ENCODE data around the gene TMOD3. TPM values are rescaled to one million over a fixed set of nuclear protein-coding genes. Genes with fewer than 3 reads are reported as not detected.

The TMOD3 gene
- total RNA-seq, 6 experiments from 2014 or later = 15.0 to 32.2 (median 20.6) TPM

DNA sequence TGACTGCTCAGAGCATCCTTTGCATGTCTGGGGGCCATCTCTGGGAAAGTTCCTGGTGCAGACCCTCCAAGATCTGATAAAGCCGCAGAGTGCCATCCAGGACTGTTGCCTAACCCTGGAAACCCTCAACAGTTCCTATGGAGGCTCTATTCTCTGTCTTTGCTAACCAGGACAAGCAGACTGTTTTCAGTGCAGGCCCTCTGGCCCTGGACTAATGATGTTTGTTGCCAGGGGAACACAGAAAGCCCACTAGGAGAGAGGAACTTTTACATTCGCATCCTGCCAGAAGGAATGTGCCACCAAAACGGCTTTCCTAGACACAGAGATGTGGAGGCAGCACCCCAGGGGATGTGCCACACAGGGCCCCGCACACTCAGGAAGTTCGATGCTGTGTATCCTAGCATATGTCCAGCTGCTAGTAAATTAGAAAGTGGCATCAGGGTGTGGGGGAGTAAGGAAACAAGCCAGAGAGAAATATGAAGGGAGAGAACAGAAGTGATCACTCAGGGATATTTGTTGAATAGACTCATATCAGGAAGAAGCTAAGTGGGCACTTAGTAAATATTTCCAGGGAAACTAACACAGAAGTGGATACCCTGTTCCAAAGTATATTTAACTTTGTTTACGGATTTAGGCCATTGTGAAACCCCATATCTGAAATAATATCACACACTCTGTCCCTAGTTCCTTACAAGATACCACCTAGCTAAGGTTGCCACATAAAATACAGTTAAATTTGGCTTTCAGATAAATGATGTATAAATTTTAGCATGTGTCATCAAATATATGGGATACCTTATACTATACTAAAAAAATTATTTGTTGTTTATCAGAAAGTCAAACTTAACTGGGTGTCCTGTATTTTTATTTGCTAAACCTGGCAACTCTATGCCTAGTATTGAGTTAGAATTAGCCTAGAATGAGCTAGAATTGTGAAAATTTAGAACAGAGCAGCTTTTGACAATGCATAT, 29.9 kb upstream of the TMOD3 start:
- Histone ChIP-seq H3K36me3 (no peaks in the 10 kb centered on the region), H3K4me1 (no peaks in the 10 kb centered on the region), H3K9me3 (no peaks in the 10 kb centered on the region), H3K27me3 (no peaks in the 10 kb centered on the region), H3K27ac (no peak overlapping the region), H3K4me3 (no peak overlapping the region)
- WGBS (ENCODE audit: insufficient coverage, low coverage, low lambda C conversion rate, missing lambda C conversion rate) = 75% methylated on average over 5 of the region's 6 CpGs
- intact Hi-C loops (cut with DNase I) = no loop called here
- TF ChIP-seq, protein P1, sequence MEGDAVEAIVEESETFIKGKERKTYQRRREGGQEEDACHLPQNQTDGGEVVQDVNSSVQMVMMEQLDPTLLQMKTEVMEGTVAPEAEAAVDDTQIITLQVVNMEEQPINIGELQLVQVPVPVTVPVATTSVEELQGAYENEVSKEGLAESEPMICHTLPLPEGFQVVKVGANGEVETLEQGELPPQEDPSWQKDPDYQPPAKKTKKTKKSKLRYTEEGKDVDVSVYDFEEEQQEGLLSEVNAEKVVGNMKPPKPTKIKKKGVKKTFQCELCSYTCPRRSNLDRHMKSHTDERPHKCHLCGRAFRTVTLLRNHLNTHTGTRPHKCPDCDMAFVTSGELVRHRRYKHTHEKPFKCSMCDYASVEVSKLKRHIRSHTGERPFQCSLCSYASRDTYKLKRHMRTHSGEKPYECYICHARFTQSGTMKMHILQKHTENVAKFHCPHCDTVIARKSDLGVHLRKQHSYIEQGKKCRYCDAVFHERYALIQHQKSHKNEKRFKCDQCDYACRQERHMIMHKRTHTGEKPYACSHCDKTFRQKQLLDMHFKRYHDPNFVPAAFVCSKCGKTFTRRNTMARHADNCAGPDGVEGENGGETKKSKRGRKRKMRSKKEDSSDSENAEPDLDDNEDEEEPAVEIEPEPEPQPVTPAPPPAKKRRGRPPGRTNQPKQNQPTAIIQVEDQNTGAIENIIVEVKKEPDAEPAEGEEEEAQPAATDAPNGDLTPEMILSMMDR (IDR thresholded peaks at IDR 0.05) = no peak
- DNase-seq (no peak), ATAC-seq (no peak)

DNA sequence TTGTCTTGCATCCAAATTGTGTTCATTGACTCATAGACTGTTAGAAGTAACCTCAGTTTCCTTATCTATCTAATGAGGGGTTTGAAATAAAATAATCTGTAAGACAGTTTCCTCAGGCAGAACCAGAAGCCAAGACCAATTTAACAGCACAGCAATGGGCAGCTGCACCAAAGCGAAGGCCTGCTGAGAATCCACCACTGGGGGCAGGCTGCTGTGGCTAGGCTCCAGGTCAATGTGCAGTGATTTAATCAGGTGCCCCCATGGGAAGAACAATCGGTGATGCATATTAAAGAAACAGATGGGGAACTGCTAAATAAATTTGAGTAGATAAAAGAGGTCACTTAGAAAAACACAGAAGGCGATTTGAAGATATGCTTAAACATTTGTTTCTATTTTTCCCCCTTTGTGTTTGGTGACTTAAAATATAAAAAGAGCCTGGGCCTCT, 28.0 kb upstream of the TMOD3 start:
- Histone ChIP-seq H3K9me3 (no peaks in the 10 kb centered on the region), H3K4me1 (no peaks in the 10 kb centered on the region), H3K27me3 (no peaks in the 10 kb centered on the region), H3K4me3 (no peak overlapping the region), H3K36me3 (no peaks in the 10 kb centered on the region), H3K27ac (no peak overlapping the region)
- peak; percentile 74 to 87 (median 82) for ATAC-seq
- peak in 2 of 3 donors; percentile 41 to 54 for DNase-seq
- intact Hi-C loops (cut with DNase I) = no loop called here
- 36% methylated on average over 3 of the region's 3 CpGs for WGBS (ENCODE audit: insufficient coverage, low coverage, low lambda C conversion rate, missing lambda C conversion rate)
- TF ChIP-seq POLR2A (IDR thresholded peaks at IDR 0.05) = no peak
- TF ChIP-seq, protein P1 (IDR thresholded peaks at IDR 0.05) = peak; percentile 40 to 62 (median 60)

DNA sequence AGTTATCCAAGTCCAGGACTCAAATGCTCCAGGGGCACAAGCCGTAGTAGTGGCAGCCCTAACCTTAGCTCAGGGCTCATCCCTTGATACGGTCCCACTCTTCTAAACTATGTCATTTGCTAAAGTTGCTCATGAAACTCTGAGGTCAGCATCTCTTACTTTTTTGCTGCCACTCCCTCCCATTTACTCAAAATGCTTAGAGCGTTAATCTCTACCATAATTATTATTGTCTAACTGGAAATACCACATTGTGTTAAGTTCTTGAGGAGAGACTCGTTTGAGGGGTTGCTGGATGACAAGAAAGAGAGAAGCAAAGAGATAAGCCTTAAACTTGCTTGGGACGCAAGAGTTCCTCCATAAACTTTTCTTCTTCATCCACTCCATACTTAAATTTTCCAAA, 26.9 kb upstream of the TMOD3 start:
- no peaks in the 10 kb centered on the region for H3K9me3 ChIP-seq
- H3K27me3 ChIP-seq = no peaks in the 10 kb centered on the region
- WGBS (ENCODE audit: insufficient coverage, low coverage, low lambda C conversion rate, missing lambda C conversion rate) = 79% methylated on average over 4 of the region's 5 CpGs
- no peak for ATAC-seq
- H3K4me3 ChIP-seq = no peak overlapping the region
- TF ChIP-seq POLR2A (IDR thresholded peaks at IDR 0.05) = no peak
- TF ChIP-seq, protein P1 (IDR thresholded peaks at IDR 0.05) = no peak
- no peak overlapping the region for H3K27ac ChIP-seq
- H3K36me3 ChIP-seq = no peaks in the 10 kb centered on the region
- H3K4me1 ChIP-seq = no peaks in the 10 kb centered on the region
- no peak for DNase-seq
- intact Hi-C loops (cut with DNase I) = no loop called here

GRCh38 chr15:51803965-51804364, 25.5 kb upstream of the TMOD3 start:
- H3K9me3 ChIP-seq = no peaks in the 10 kb centered on the region
- H3K4me1 ChIP-seq = no peaks in the 10 kb centered on the region
- H3K36me3 ChIP-seq = no peaks in the 10 kb centered on the region
- intact Hi-C loops (cut with DNase I) = no loop called here
- H3K27me3 ChIP-seq = no peaks in the 10 kb centered on the region
- H3K27ac ChIP-seq = no peak overlapping the region
- TF ChIP-seq, protein P1 (IDR thresholded peaks at IDR 0.05) = no peak
- no peak for TF ChIP-seq POLR2A (IDR thresholded peaks at IDR 0.05)
- DNase-seq (no peak), ATAC-seq (no peak)
- 72% methylated on average over 2 of the region's 2 CpGs for WGBS (ENCODE audit: insufficient coverage, low coverage, low lambda C conversion rate, missing lambda C conversion rate)
- no peak overlapping the region for H3K4me3 ChIP-seq

Data from right lobe of liver (tissue), 6 donors.